Astrocyte of the spinal cord (primary cell): ENCODE data around the gene INPP5J.
A peak's percentile ranks its signal among the peaks of the same experiment; 100 is the strongest.
"Not testable (repeated sequence)": the region's sequence is repeated elsewhere in the genome, so short reads cannot be mapped to it uniquely, and the experiment has no call there.

Experiments used
- DNase-seq: peaks from one replicate; pipeline ENCODE4 v3.0.0; 2011; ENCODE audit warnings: low read depth, low spot score
- H3K4me3 ChIP-seq: 2 replicates; pipeline ENCODE4 v1.5.1; 2011; ENCODE audit warnings: low read depth, mild to moderate bottlenecking, low read length, moderate library complexity
- CTCF ChIP-seq: IDR thresholded peaks from 2 replicates; pipeline ENCODE4 v1.5.1; 2012; ENCODE audit warnings: low read depth, mild to moderate bottlenecking, low read length, inconsistent platforms
- in situ Hi-C: cut with HindIII; loops from 2 replicates; pipeline ENCODE4 v1.10.0; 2017; ENCODE audit warnings: low sequenced_read_pairs

INPP5J gene

DNA sequence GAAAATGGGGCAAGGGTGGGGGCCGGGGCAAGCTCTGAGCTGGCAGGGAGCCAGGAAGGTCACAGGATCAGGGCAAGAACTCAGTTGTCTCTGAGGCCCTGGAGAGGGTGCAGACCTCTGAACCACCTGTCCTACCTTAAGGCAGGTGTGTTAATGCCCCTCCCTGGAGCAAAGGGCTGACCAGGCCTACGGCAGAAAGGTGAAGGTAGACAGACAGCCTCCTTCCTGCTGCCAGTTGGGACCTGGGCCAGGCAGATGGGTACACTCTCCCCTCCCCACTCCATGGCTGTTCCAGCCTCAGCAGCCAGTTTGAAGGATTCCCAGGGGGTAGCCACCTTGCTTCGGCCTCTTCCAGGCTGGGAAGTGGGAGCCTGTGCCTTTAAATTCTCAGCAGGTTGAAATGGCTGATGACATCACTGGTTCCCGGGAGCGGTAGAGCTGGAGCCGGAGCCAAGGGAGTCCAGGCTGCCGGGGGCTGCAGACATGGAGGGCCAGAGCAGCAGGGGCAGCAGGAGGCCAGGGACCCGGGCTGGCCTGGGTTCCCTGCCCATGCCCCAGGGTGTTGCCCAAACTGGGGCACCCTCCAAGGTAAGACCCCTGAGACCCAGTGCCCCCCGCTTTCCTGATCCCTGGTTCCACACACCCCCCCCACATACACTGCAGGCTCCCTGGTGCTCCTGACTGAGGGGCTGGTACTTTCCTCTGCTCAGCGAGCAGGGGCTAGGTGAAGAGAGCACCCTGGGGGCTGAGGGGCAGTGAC is at the start of gene INPP5J:
INPP5J (plus strand) TSS at position 435 of the 760 bp plus-strand sequence; CDS start at position 484, 49 bp downstream.
- DNase-seq, result peak; percentile 49
- in situ Hi-C loops, result no loop called here
- TF ChIP-seq CTCF, result no peak
- H3K4me3 ChIP-seq, result peak within 1 kb of the TSS; percentile 49

DNA sequence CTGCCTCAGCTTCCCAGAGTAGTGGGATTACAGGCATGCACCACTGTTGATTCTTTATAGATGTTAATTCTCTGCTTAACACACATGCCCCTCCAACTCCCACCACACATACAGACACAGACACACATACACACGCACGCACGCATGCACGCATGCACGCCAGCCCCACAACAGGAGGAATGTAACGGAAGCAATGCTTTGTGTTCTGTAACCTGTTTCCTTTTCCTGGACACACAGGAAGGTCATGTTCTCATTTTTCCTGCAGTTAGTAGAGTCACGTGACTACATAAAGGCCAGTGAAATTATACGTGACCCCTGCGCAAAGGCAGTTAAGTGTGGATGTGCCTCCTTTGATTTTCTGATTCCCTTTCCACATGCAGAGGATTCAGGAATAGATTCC is 49.6 kb upstream of the INPP5J start:
- DNase-seq, in situ Hi-C loops, H3K4me3 ChIP-seq: not testable (repeated sequence)

DNA sequence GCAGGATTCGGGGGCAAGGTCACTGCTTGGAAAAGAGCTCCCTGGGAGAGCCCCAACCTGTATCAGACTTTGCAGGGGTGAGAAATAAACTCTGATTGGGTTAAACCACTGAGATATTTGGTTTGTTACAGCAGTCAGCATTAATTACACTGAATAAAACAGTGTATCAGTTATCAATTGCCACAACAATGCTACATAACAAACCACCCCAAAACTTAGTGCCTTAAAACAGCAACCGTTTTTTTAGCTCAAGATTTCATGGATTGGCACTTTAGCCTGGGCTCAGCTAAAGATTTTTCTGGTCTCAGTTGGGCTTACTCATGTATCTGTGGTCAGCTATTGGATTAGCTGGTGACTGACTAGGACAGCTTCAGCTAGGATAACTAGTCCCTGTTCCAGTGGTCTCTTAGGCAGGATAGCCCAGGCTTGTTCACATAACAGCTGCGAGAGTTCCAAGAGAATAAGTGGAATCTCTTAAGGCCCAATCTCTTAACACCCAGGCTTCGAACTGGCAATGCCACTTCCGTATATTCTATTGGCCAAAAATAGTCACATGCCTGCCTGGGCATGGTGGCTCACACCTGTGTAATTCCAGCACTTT is 49.1 kb upstream of the INPP5J start:
- H3K4me3 ChIP-seq, DNase-seq, in situ Hi-C loops: not testable (repeated sequence)

- in situ Hi-C loops, result no loop called here
- no peak for TF ChIP-seq CTCF
- no peak overlapping the region for H3K4me3 ChIP-seq
- no peak for DNase-seq
These were observed 46.8 kb upstream of the INPP5J start for GRCh38 chr22:31075961-31076360.

DNA sequence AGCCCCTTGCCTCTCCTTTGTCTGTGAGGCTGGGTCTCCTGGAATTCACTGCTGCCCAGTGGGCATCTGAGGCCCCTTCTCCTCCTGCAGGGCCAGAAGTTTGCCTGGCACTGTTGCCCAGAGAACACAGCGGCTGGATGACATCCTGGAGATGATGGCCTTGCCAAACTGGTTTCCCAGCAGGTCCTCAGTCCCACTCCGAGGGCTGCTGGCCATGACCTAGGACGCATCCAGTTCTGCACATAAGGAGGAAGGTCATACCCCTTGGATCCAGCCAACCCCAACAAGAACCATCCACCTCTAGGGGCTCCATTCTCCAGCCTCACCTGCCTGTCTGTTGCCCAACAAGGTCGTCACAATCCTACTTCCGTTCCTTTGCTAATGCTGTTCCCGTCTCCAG is 45.1 kb upstream of the INPP5J start:
- DNase-seq, result no peak
- no peak overlapping the region for H3K4me3 ChIP-seq
- in situ Hi-C loops, result no loop called here
- TF ChIP-seq CTCF, result no peak

GRCh38 chr22:31078389-31078788 is 44.4 kb upstream of the INPP5J start:
- DNase-seq, H3K4me3 ChIP-seq, in situ Hi-C loops: not testable (repeated sequence)

GRCh38 chr22:31079095-31079642 is 43.6 kb upstream of the INPP5J start:
- in situ Hi-C loops, result no loop called here
- no peak overlapping the region for H3K4me3 ChIP-seq
- TF ChIP-seq CTCF, result no peak
- DNase-seq, result no peak

GRCh38 chr22:31080164-31080847 is 42.5 kb upstream of the INPP5J start:
- H3K4me3 ChIP-seq, result peak overlapping the region; percentile 83
- no peak for TF ChIP-seq CTCF
- in situ Hi-C loops, result no loop called here
- DNase-seq, result no peak
